ENCODE data around the gene VAV3. TPM values are rescaled to one million over a fixed set of nuclear protein-coding genes. Genes with fewer than 3 reads are reported as not detected.
A peak's percentile ranks its signal among the peaks of the same experiment; 100 is the strongest.

Gene VAV3
- total and polyA plus RNA-seq, 2 of the 8 experiments (the other 6 are each of a cell fraction or from before 2014, with no cell fraction given), result 2.9 to 7.9 TPM

- no peak overlapping the region for H4K5ac ChIP-seq (ENCODE audit: insufficient read length, low read depth, low read length)
- no peak for FAIRE-seq
- no peak overlapping the region for H2BK20ac ChIP-seq (ENCODE audit: low read length)
- 90% methylated on average over 6 of the region's 6 CpGs; no CpG with 5 or more reads in 1 of the 2 experiments for WGBS, 2 experiments (ENCODE audit: extremely low coverage in 1 of 2, insufficient coverage in 1 of 2, insufficient read length in 1 of 2, insufficient replicate concordance in 2 of 2, low coverage in 1 of 2, low lambda C conversion rate in 2 of 2, missing lambda C conversion rate in 1 of 2)
- H3K56ac ChIP-seq (replicated peaks; ENCODE audit: insufficient read length, low read depth, low read length), result no peak overlapping the region
- H3K4me1 ChIP-seq (replicated peaks in 1 of 4; ENCODE audit: control insufficient read depth in 3 of 4, insufficient read depth in 4 of 4, low read length in 3 of 4), result peaks cover 0 to 6% (median 2%) of the 10 kb centered on the region in 4 experiments; a peak in 3 of 7 replicates
- no peaks in the 10 kb centered on the region for H3K79me2 ChIP-seq (ENCODE audit: control insufficient read depth in 1 of 2, insufficient read depth in 2 of 2, low read length in 2 of 2)
- no peak overlapping the region for H2BK15ac ChIP-seq (ENCODE audit: low read length)
- no peaks in the 10 kb centered on the region for H4K20me1 ChIP-seq (replicated peaks in 1 of 2; ENCODE audit: control insufficient read depth in 1 of 2, insufficient read depth in 2 of 2, low read length in 2 of 2)
- POLR2A ChIA-PET (ENCODE audit: partially characterized antibody), result no interaction called here
- no peaks in the 10 kb centered on the region for H3K79me1 ChIP-seq (ENCODE audit: low read depth, low read length)
- DNase-seq (ENCODE audit: low read depth in 1 of 2, low spot score in 2 of 2), result no peak
- no peak overlapping the region for H2BK5ac ChIP-seq (ENCODE audit: low read depth, low read length)
- H3K4me3 ChIP-seq (ENCODE audit: extremely low read depth in 1 of 4, insufficient read depth in 2 of 4, low read depth in 3 of 4, low read length in 4 of 4), result no peak overlapping the region
- H3K23ac ChIP-seq (ENCODE audit: insufficient read length), result no peak overlapping the region
- H3K4ac ChIP-seq (replicated peaks; ENCODE audit: insufficient read length, low read depth, low read length), result no peak overlapping the region
- H3K23me2 ChIP-seq (ENCODE audit: low read depth, low read length), result no peaks in the 10 kb centered on the region
- H3K14ac ChIP-seq (ENCODE audit: insufficient read length), result no peak overlapping the region
- no peak for TF ChIP-seq JUND (IDR thresholded peaks at IDR 0.05; ENCODE audit: low read length)
- TF ChIP-seq SP2 (IDR thresholded peaks at IDR 0.05; ENCODE audit: low read length), result no peak
- no peak for TF ChIP-seq HDAC2 (IDR thresholded peaks at IDR 0.05; ENCODE audit: borderline replicate concordance in 1 of 2, low read depth in 2 of 2, low read length in 2 of 2)
- TF ChIP-seq CBX8 (IDR thresholded peaks at IDR 0.05; ENCODE audit: borderline replicate concordance, low read depth, low read length), result no peak
- no peak for TF ChIP-seq TEAD4 (IDR thresholded peaks at IDR 0.05; ENCODE audit: low read depth, low read length)
- no peak for TF ChIP-seq EZH2 (IDR thresholded peaks at IDR 0.05; ENCODE audit: low read depth, low read length, severe bottlenecking)
- no peak for TF ChIP-seq E2F6 (IDR thresholded peaks at IDR 0.05)
- no peak for TF ChIP-seq EGR1 (IDR thresholded peaks at IDR 0.05; ENCODE audit: borderline replicate concordance, low read depth, low read length)
- no peak for TF ChIP-seq RFX5 (IDR thresholded peaks at IDR 0.05; ENCODE audit: borderline replicate concordance, low read depth, low read length)
- TF ChIP-seq BRCA1 (IDR thresholded peaks at IDR 0.05; ENCODE audit: low read depth, low read length), result no peak
- no peak for TF ChIP-seq GTF2F1 (IDR thresholded peaks at IDR 0.05; ENCODE audit: borderline replicate concordance, low read depth, low read length)
- TF ChIP-seq ASH2L (IDR thresholded peaks at IDR 0.05; ENCODE audit: low read length), result no peak
- TF ChIP-seq TAF7 (optimal IDR thresholded peaks at IDR 0.05; ENCODE audit: borderline replicate concordance, low read depth, low read length), result no peak
- H3K36me3 ChIP-seq (ENCODE audit: control insufficient read depth in 2 of 4, insufficient read depth in 4 of 4, low read length in 3 of 4), result no peaks in the 10 kb centered on the region
- no peak overlapping the region for H2BK12ac ChIP-seq (ENCODE audit: low read depth, low read length)
- no peak overlapping the region for H3K4me2 ChIP-seq (ENCODE audit: insufficient read depth in 1 of 2, low read depth in 2 of 2, low read length in 2 of 2)
- H3K9me3 ChIP-seq (ENCODE audit: insufficient read depth in 2 of 2, low read depth in 1 of 2, low read length in 1 of 2), result no peaks in the 10 kb centered on the region
- no peak overlapping the region for H2BK120ac ChIP-seq (replicated peaks; ENCODE audit: low read depth, low read length)
- no peak overlapping the region for H4K91ac ChIP-seq (replicated peaks; ENCODE audit: insufficient read length, low read length)
- no peaks in the 10 kb centered on the region for H3K27me3 ChIP-seq (replicated peaks in 1 of 4; ENCODE audit: control insufficient read depth in 3 of 4, extremely low read depth in 1 of 4, insufficient read depth in 3 of 4, low read length in 3 of 4)
- H3K18ac ChIP-seq (ENCODE audit: extremely low read depth, low read length), result no peak overlapping the region
- no peak overlapping the region for H3K9ac ChIP-seq (replicated peaks in 1 of 4; ENCODE audit: extremely low read depth in 1 of 4, low read depth in 3 of 4, low read length in 3 of 4)
- H2AK5ac ChIP-seq (ENCODE audit: low read depth, low read length), result no peak overlapping the region
- 0 out of 2 replicates have a peak overlapping the region, but pooled peaks have one; percentile 22 for H2AFZ ChIP-seq (ENCODE audit: low read length)
- H3K27ac ChIP-seq (ENCODE audit: low read depth, low read length), result no peak overlapping the region
- no peak overlapping the region; the same call in 1 of the 2 replicates for H4K8ac ChIP-seq (ENCODE audit: extremely low read depth, insufficient read depth, low read length)
- CTCF ChIA-PET (ENCODE audit: partially characterized antibody), result no interaction called here
Measured at GRCh38 chr1:108000184-108000583, 35.2 kb upstream of the VAV3 start.
